Hepatocyte (in vitro differentiated cells): ENCODE results near the gene BRD4. TPM values are rescaled to one million over a fixed set of nuclear protein-coding genes. Genes with fewer than 3 reads are reported as not detected.

Experiments used
- DNase-seq: peaks from one replicate; pipeline ENCODE4 v3.0.0-alpha.2; 2016; ENCODE audit warnings: low spot score
- H2AFZ ChIP-seq: fragments of 200-600 bp; sonication (generic); 2 replicates; pipeline ENCODE4 v1.6.0; 2016; ENCODE audit warnings: antibody characterized with exemption, mild to moderate bottlenecking
- H3K27ac ChIP-seq: fragments of 200-600 bp; sonication (generic); 2 replicates; pipeline ENCODE4 v1.5.1; 2016; ENCODE audit warnings: mild to moderate bottlenecking
- H3K27me3 ChIP-seq: fragments of 200-600 bp; sonication (generic); 2 replicates; pipeline ENCODE4 v1.6.1; 2016
- H3K36me3 ChIP-seq: fragments of 200-600 bp; sonication (generic); replicated peaks from 2 replicates; pipeline ENCODE4 v1.5.1; 2016; ENCODE audit warnings: low read depth; ENCODE audit not compliant: insufficient read depth
- H3K4me1 ChIP-seq: fragments of 200-600 bp; sonication (generic); 2 replicates; pipeline ENCODE4 v1.5.1; 2016; ENCODE audit warnings: mild to moderate bottlenecking, moderate library complexity; ENCODE audit not compliant: insufficient read depth
- H3K4me2 ChIP-seq: fragments of 200-600 bp; sonication (generic); 2 replicates; pipeline ENCODE4 v1.6.0; 2016
- H3K4me3 ChIP-seq: fragments of 200-600 bp; sonication (generic); 2 replicates; pipeline ENCODE4 v1.5.1; 2016; ENCODE audit warnings: mild to moderate bottlenecking
- H3K79me2 ChIP-seq: fragments of 200-600 bp; sonication (generic); 2 replicates; pipeline ENCODE4 v1.6.0; 2017; ENCODE audit warnings: mild to moderate bottlenecking
- H3K9me2 ChIP-seq: fragments of 200-600 bp; sonication (generic); replicated peaks from 2 replicates; pipeline ENCODE4 v1.6.0; 2017; ENCODE audit warnings: mild to moderate bottlenecking; ENCODE audit not compliant: insufficient read depth
- H3K9me3 ChIP-seq: fragments of 200-600 bp; sonication (generic); 2 replicates; pipeline ENCODE4 v1.5.1; 2016; ENCODE audit warnings: low read depth, mild to moderate bottlenecking
- H4K20me1 ChIP-seq: fragments of 200-600 bp; sonication (generic); 2 replicates; pipeline ENCODE4 v1.6.0; 2016; ENCODE audit warnings: mild to moderate bottlenecking; ENCODE audit not compliant: insufficient read depth, poor library complexity, severe bottlenecking
- CTCF ChIP-seq: fragments of 200-600 bp; sonication (generic); IDR thresholded peaks from 2 replicates; pipeline ENCODE4 v1.5.1; 2016; ENCODE audit warnings: antibody characterized with exemption, mild to moderate bottlenecking; ENCODE audit not compliant: poor library complexity
- EZH2 ChIP-seq: fragments of 200-600 bp; sonication (generic); IDR thresholded peaks from 2 replicates; pipeline ENCODE4 v1.6.1; 2016; ENCODE audit warnings: antibody characterized with exemption, mild to moderate bottlenecking, borderline replicate concordance
- EZH2phosphoT487 ChIP-seq: fragments of 200-600 bp; sonication (generic); IDR thresholded peaks from one replicate; pipeline ENCODE4 v1.6.1; 2018; ENCODE audit warnings: antibody characterized with exemption, mild to moderate bottlenecking, low read depth, moderate library complexity; ENCODE audit not compliant: unreplicated experiment, severe bottlenecking
- WGBS: methylation state at CpG from one replicate; pipeline ENCODE4 v1.1.6; 2016; ENCODE audit warnings: low lambda C conversion rate; ENCODE audit errors: missing lambda C conversion rate; 5-methylcytosine and 5-hydroxymethylcytosine counted together
- polyA plus RNA-seq: library from polyadenylated mRNA; unstranded; fragments of >200 nt; fragmentation: Nextera tagmentation; extraction: Ambion mirVana; gene quantifications from 2 replicates; pipeline ENCODE4 v1.2.1, GENCODE V29; 2016
- total RNA-seq: library from RNA; depleted of rRNA; stranded (reverse); fragments of >200 nt; gene quantifications from 2 replicates; pipeline ENCODE4 v1.2.3, GENCODE V29; 2014

Gene BRD4
- total and polyA plus RNA-seq, 2 experiments from 2014 or later, result 18.0 to 88.4 TPM

GRCh38 chr19:15305582-15306334 is 26.6 kb downstream of the BRD4 start:
- Histone ChIP-seq H3K4me3 (no peak overlapping the region), H3K9me2 (no peaks in the 10 kb centered on the region), H2AFZ (no peak overlapping the region), H3K4me2 (no peak overlapping the region), H4K20me1 (peaks cover 99% of the 10 kb centered on the region), H3K79me2 (peaks cover 100% of the 10 kb centered on the region), H3K36me3 (no peaks in the 10 kb centered on the region), H3K27ac (no peak overlapping the region), H3K9me3 (no peaks in the 10 kb centered on the region), H3K4me1 (peaks cover 18% of the 10 kb centered on the region), H3K27me3 (no peaks in the 10 kb centered on the region)
- 93% methylated on average over 3 of the region's 3 CpGs for WGBS
- DNase-seq, result no peak
- TF ChIP-seq EZH2phosphoT487 (no peak), CTCF (no peak), EZH2 (no peak)

GRCh38 chr19:15304140-15304705 is 28.1 kb downstream of the BRD4 start:
- 52% methylated on average over 10 of the region's 10 CpGs for WGBS
- no peak overlapping the region for H3K27ac ChIP-seq

GRCh38 chr19:15303105-15303780 is 29.1 kb downstream of the BRD4 start:
- Histone ChIP-seq H4K20me1 (peaks cover 99% of the 10 kb centered on the region), H3K79me2 (peaks cover 100% of the 10 kb centered on the region), H3K4me2 (peak overlapping the region; percentile 19), H3K9me2 (no peaks in the 10 kb centered on the region), H3K36me3 (no peaks in the 10 kb centered on the region), H2AFZ (no peak overlapping the region), H3K4me1 (peaks cover 35% of the 10 kb centered on the region), H3K27ac (peak overlapping the region; percentile 18), H3K9me3 (no peaks in the 10 kb centered on the region), H3K27me3 (no peaks in the 10 kb centered on the region), H3K4me3 (no peak overlapping the region)
- TF ChIP-seq EZH2 (no peak), EZH2phosphoT487 (no peak), CTCF (no peak)
- DNase-seq, result no peak
- 69% methylated on average over 7 of the region's 7 CpGs for WGBS

More at GRCh38 chr19:15304140-15304705, 28.1 kb downstream of the BRD4 start:
- no peaks in the 10 kb centered on the region for H3K36me3 ChIP-seq
- no peaks in the 10 kb centered on the region for H3K27me3 ChIP-seq
- DNase-seq, result no peak
- no peak overlapping the region for H2AFZ ChIP-seq
- no peak overlapping the region for H3K4me2 ChIP-seq
- peaks cover 99% of the 10 kb centered on the region for H4K20me1 ChIP-seq
- no peak for TF ChIP-seq EZH2
- TF ChIP-seq EZH2phosphoT487, result no peak
- TF ChIP-seq CTCF, result no peak
- H3K4me3 ChIP-seq, result no peak overlapping the region
- H3K9me2 ChIP-seq, result no peaks in the 10 kb centered on the region
- peaks cover 100% of the 10 kb centered on the region for H3K79me2 ChIP-seq
- peaks cover 25% of the 10 kb centered on the region for H3K4me1 ChIP-seq
- H3K9me3 ChIP-seq, result no peaks in the 10 kb centered on the region
